ENCODE measurements around the gene OR7D2. TPM values are rescaled to one million over a fixed set of nuclear protein-coding genes. Genes with fewer than 3 reads are reported as not detected.
"Not testable (repeated sequence)": the region's sequence is repeated elsewhere in the genome, so short reads cannot be mapped to it uniquely, and the experiment has no call there.

OR7D2 gene
- polyA plus RNA-seq, 10 donors = 0.05 to 1.5 (median 0.10) TPM

DNA sequence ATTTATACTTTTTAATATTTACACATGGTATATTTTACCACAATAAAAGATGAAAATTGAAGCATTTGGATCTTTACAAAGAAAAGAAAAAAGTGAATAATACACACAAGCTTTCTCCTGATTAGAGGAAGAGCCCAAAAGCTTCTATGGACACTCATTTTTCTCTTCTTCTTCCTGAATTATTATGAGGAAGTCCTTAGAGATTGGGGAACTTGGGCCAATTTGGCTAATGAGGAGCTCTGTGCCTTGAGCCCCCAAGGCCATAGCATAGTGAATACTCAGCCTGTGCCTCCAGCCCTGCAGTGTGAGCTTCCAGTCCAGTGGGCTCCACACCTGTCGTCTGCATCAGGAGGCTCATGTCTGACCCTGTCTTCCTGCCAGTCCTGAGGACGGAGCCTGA lies 19.3 kb downstream of the OR7D2 start:
- not testable (repeated sequence) for DNase-seq

DNA sequence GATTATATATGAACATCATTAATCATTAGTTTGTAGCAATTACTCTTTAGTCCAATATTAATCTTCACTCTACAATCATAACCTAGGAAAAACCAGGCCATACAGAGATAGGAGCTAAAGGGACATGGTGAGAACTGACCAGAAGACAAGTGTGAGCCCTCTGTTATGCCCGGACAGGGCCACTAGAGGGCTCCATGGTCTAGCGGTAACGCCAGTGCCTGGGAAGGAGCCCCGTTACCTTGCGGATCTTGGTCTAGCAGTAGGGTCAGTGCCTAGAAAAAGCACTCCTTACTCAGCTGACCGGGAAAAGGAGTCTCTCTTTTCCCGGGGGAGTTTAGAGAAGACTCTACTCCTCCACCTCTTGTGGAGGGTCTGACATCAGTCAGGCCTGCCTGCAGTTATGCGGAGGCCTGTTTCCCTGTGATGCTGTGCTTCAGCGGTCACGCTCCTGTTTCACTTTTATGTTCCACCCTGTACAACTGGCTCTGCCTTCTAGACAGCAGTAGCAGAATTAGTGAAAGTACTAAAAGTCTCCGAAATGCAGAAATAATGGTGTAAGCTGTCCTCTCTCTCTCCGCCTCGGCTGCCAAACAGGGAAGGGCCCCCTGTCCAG lies 26.8 kb downstream of the OR7D2 start:
- peak; percentile 47 to 81 (median 68) for DNase-seq

DNA sequence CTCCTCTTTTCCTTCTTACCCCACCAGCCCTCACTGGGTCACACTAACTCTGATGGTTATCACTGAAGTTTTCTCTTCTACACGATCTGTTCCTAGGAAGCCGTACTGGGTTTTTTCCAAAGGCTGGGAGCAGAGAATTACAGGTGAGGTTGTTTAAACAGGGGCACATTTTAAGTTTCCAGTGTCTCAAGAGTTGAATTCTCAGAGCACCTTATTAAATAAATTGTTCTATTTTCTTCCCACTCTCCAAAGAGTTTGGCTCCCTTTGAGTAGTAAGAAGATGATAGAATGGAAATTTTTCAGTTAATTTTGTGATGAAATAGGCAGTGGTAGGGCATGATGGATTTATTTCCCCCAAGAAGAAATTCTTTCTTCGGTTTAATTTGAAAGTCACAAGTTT lies 40.7 kb downstream of the OR7D2 start, which contains the start of gene OR7D4:
TSS of gene OR7D4 (minus strand) at position 101 of the 400 bp plus-strand sequence. CDS start 4,752 bp downstream, outside the sequence.
- DNase-seq = no peak

Other genes starting within 250 kb of the OR7D2 start
- gene MUC16, start 168.6 kb upstream of the OR7D2 start, polyA plus RNA-seq (ENCODE audit: insufficient read length in 10 of 10) = under 1 TPM in 5 of 10 donors, not detected in 5; under 0.01 to 0.37 (median 0.05) TPM
- under 1 TPM in 3 of 10 donors, not detected in 7; 0.08 to 0.19 (median 0.10) TPM for gene OR1M1, start 91.9 kb upstream of the OR7D2 start, polyA plus RNA-seq (ENCODE audit: insufficient read length in 10 of 10)
- under 1 TPM in 3 of 10 donors, not detected in 7; 0.04 to 0.08 (median 0.07) TPM for gene OR7G2, start 71.5 kb upstream of the OR7D2 start, polyA plus RNA-seq (ENCODE audit: insufficient read length in 10 of 10)
- gene OR7G1, start 63.2 kb upstream of the OR7D2 start, polyA plus RNA-seq (ENCODE audit: insufficient read length in 10 of 10) = not detected
- gene OR7G3, start 52.0 kb upstream of the OR7D2 start, polyA plus RNA-seq (ENCODE audit: insufficient read length in 10 of 10) = not detected
- 10 to 100 TPM; 15.6 to 23.7 (median 18.8) TPM for gene ZNF317, start 38.6 kb upstream of the OR7D2 start, polyA plus RNA-seq (ENCODE audit: insufficient read length in 10 of 10)
- not detected for gene OR7D4, start 40.6 kb downstream of the OR7D2 start, polyA plus RNA-seq (ENCODE audit: insufficient read length in 10 of 10)
- not detected for gene OR7E24, start 72.0 kb downstream of the OR7D2 start, polyA plus RNA-seq (ENCODE audit: insufficient read length in 10 of 10)
- gene ZNF699, start 130.9 kb downstream of the OR7D2 start, polyA plus RNA-seq (ENCODE audit: insufficient read length in 10 of 10) = 1 to 10 TPM; 2.0 to 4.9 (median 3.6) TPM
- gene ZNF559, start 145.2 kb downstream of the OR7D2 start, polyA plus RNA-seq (ENCODE audit: insufficient read length in 10 of 10) = 10 to 100 TPM; 18.5 to 36.4 (median 29.4) TPM
- gene ZNF177, start 184.0 kb downstream of the OR7D2 start, polyA plus RNA-seq (ENCODE audit: insufficient read length in 10 of 10) = 1 to 10 TPM; 2.8 to 7.9 (median 5.5) TPM

All from muscle of back (tissue), 11 donors.